H1 (cell line): ENCODE results near the gene ZNF683. TPM values are rescaled to one million over a fixed set of nuclear protein-coding genes. Genes with fewer than 3 reads are reported as not detected.
A peak's percentile ranks its signal among the peaks of the same experiment; 100 is the strongest.
"Not testable (repeated sequence)": the region's sequence is repeated elsewhere in the genome, so short reads cannot be mapped to it uniquely, and the experiment has no call there.

Source experiments
- CTCF ChIA-PET: fragments of 300-600 bp; sonication (Branson Sonifier 250); formaldehyde crosslinking; loops from one replicate; lab custom pipeline; 2021; ENCODE audit not compliant: partially characterized antibody; lab: Charles Lee
- POLR2A ChIA-PET: fragments of 300-600 bp; sonication (Branson Sonifier 250); formaldehyde crosslinking; loops from one replicate; lab custom pipeline; 2021; ENCODE audit warnings: inconsistent platforms; ENCODE audit not compliant: partially characterized antibody; lab: Charles Lee
- DNase-seq, 2 experiments: peaks; one replicate each; pipeline versions ENCODE4 v3.0.0 to v3.0.0-alpha.2; 2010 to 2022; ENCODE audit warnings: low spot score in 2 of 2, low read depth in 1 of 2, mixed read lengths in 1 of 2
- FAIRE-seq: peaks from 2 replicates; lab custom pipeline; 2011; peaks lifted over from hg19 to GRCh38; lab: Jason Lieb, UNC
- H2AFZ ChIP-seq: 2 replicates; pipeline ENCODE4 v1.8.1; 2012; ENCODE audit warnings: low read length, inconsistent platforms
- H2AK5ac ChIP-seq: 2 replicates; pipeline ENCODE4 v1.6.1; 2013; ENCODE audit warnings: low read depth, low read length
- H2BK120ac ChIP-seq: replicated peaks from 2 replicates; pipeline ENCODE3; 2013; ENCODE audit warnings: low read depth, low read length, inconsistent platforms
- H2BK12ac ChIP-seq: 2 replicates; pipeline ENCODE4 v1.6.1; 2013; ENCODE audit warnings: low read depth, low read length
- H2BK15ac ChIP-seq: 2 replicates; pipeline ENCODE4 v1.6.1; 2013; ENCODE audit warnings: low read length
- H2BK20ac ChIP-seq: 2 replicates; pipeline ENCODE4 v1.6.1; 2013; ENCODE audit warnings: low read length
- H2BK5ac ChIP-seq: 2 replicates; pipeline ENCODE4 v1.6.1; 2013; ENCODE audit warnings: low read depth, low read length
- H3K14ac ChIP-seq: 2 replicates; pipeline ENCODE4 v1.6.1; 2013; ENCODE audit warnings: inconsistent platforms; ENCODE audit not compliant: insufficient read length
- H3K18ac ChIP-seq: 2 replicates; pipeline ENCODE4 v1.6.1; 2013; ENCODE audit warnings: low read length; ENCODE audit errors: extremely low read depth
- H3K23ac ChIP-seq: 2 replicates; pipeline ENCODE4 v1.6.1; 2013; ENCODE audit warnings: inconsistent platforms; ENCODE audit not compliant: insufficient read length
- H3K23me2 ChIP-seq: 2 replicates; pipeline ENCODE4 v1.6.1; 2013; ENCODE audit warnings: low read depth, low read length
- H3K27ac ChIP-seq: 2 replicates; pipeline ENCODE4 v1.6.1; 2011; ENCODE audit warnings: low read depth, low read length, inconsistent platforms
- H3K27me3 ChIP-seq, 4 experiments: replicated peaks in 1 of 4; 1 replicate in 1 of 4; 2 replicates in 3 of 4; pipeline versions ENCODE4 v1.6.1 to v1.8.1; 2011 to 2013; ENCODE audit warnings: low read length in 3 of 4, mild to moderate bottlenecking in 3 of 4, inconsistent platforms in 2 of 4, mixed read lengths in 2 of 4, moderate library complexity in 1 of 4; ENCODE audit not compliant: control insufficient read depth in 3 of 4, insufficient read depth in 3 of 4; ENCODE audit errors: extremely low read depth in 1 of 4
- H3K36me3 ChIP-seq, 4 experiments: 2 replicates each; pipeline versions ENCODE4 v1.6.1 to v1.8.1; 2011 to 2013; ENCODE audit warnings: mild to moderate bottlenecking in 4 of 4, low read length in 3 of 4, moderate library complexity in 2 of 4, control low read depth in 1 of 4, inconsistent platforms in 1 of 4; ENCODE audit not compliant: insufficient read depth in 4 of 4, control insufficient read depth in 2 of 4
- H3K4ac ChIP-seq: replicated peaks from 2 replicates; pipeline ENCODE3; 2013; ENCODE audit warnings: low read length, low read depth, mixed read lengths, inconsistent platforms; ENCODE audit not compliant: insufficient read length
- H3K4me1 ChIP-seq, 4 experiments: replicated peaks in 1 of 4; 1 replicate in 1 of 4; 2 replicates in 3 of 4; pipeline versions ENCODE4 v1.6.1 to v1.8.1; 2011 to 2013; ENCODE audit warnings: low read length in 3 of 4, inconsistent platforms in 2 of 4, mixed read lengths in 1 of 4; ENCODE audit not compliant: insufficient read depth in 4 of 4, control insufficient read depth in 3 of 4
- H3K4me2 ChIP-seq, 2 experiments: 2 replicates each; pipeline versions ENCODE4 v1.6.1 to v1.8.1; 2011 to 2013; ENCODE audit warnings: low read depth in 2 of 2, low read length in 2 of 2, control low read depth in 1 of 2, inconsistent platforms in 1 of 2, mild to moderate bottlenecking in 1 of 2; ENCODE audit not compliant: insufficient read depth in 1 of 2
- H3K4me3 ChIP-seq, 4 experiments: fragments of 200-600, 300-600 bp in 1 of 4; sonication (generic), shearing (Covaris generic), sonication (Bioruptor Twin) in 1 of 4; 2 replicates each; pipeline versions ENCODE4 v1.5.1 to v1.8.1; 2011 to 2016; ENCODE audit warnings: low read length in 4 of 4, low read depth in 3 of 4, control low read depth in 2 of 4, inconsistent platforms in 2 of 4, mild to moderate bottlenecking in 2 of 4, mixed read lengths in 1 of 4, moderate library complexity in 1 of 4; ENCODE audit not compliant: insufficient read depth in 2 of 4; ENCODE audit errors: extremely low read depth in 1 of 4
- H3K56ac ChIP-seq: replicated peaks from 2 replicates; pipeline ENCODE3; 2013; ENCODE audit warnings: low read depth, mild to moderate bottlenecking, mixed read lengths, low read length, inconsistent platforms; ENCODE audit not compliant: insufficient read length
- H3K79me1 ChIP-seq: 2 replicates; pipeline ENCODE4 v1.6.1; 2013; ENCODE audit warnings: low read depth, low read length, control low read depth
- H3K79me2 ChIP-seq, 2 experiments: 2 replicates each; pipeline versions ENCODE4 v1.6.1 to v1.8.1; 2012 to 2013; ENCODE audit warnings: low read length in 2 of 2, mild to moderate bottlenecking in 2 of 2, inconsistent platforms in 1 of 2; ENCODE audit not compliant: insufficient read depth in 2 of 2, control insufficient read depth in 1 of 2
- H3K9ac ChIP-seq, 4 experiments: replicated peaks in 1 of 4; 1 replicate in 1 of 4; 2 replicates in 3 of 4; pipeline versions ENCODE4 v1.6.1 to v1.8.1; 2011 to 2013; ENCODE audit warnings: low read depth in 3 of 4, low read length in 3 of 4, control low read depth in 2 of 4, mild to moderate bottlenecking in 2 of 4, moderate library complexity in 2 of 4, inconsistent platforms in 1 of 4; ENCODE audit errors: extremely low read depth in 1 of 4
- H3K9me3 ChIP-seq, 2 experiments: 2 replicates each; pipeline versions ENCODE4 v1.6.1 to v1.8.1; 2012 to 2013; ENCODE audit warnings: mild to moderate bottlenecking in 2 of 2, moderate library complexity in 2 of 2, control low read depth in 1 of 2, inconsistent platforms in 1 of 2, low read depth in 1 of 2, low read length in 1 of 2, mixed read lengths in 1 of 2; ENCODE audit not compliant: insufficient read depth in 2 of 2
- H4K20me1 ChIP-seq, 2 experiments: replicated peaks in 1 of 2; 2 replicates each; pipeline versions ENCODE3 to v1.8.1; 2011 to 2013; ENCODE audit warnings: inconsistent platforms in 2 of 2, low read length in 2 of 2, mild to moderate bottlenecking in 1 of 2; ENCODE audit not compliant: insufficient read depth in 2 of 2, control insufficient read depth in 1 of 2
- H4K5ac ChIP-seq: 2 replicates; pipeline ENCODE4 v1.6.1; 2013; ENCODE audit warnings: low read length, low read depth, mixed read lengths, inconsistent platforms; ENCODE audit not compliant: insufficient read length
- H4K8ac ChIP-seq: 2 replicates; pipeline ENCODE4 v1.8.0; 2013; ENCODE audit warnings: mild to moderate bottlenecking, moderate library complexity, low read length, inconsistent platforms; ENCODE audit not compliant: insufficient read depth; ENCODE audit errors: extremely low read depth
- H4K91ac ChIP-seq: replicated peaks from 2 replicates; pipeline ENCODE3; 2013; ENCODE audit warnings: low read length, mixed read lengths, inconsistent platforms; ENCODE audit not compliant: insufficient read length
- CREB1 ChIP-seq: IDR thresholded peaks from 2 replicates; pipeline ENCODE4 v1.6.1; 2012; ENCODE audit warnings: inconsistent platforms
- WGBS, 2 experiments: shearing (Covaris generic) in 1 of 2; methylation state at CpG; one replicate each; pipeline versions ENCODE4 v1.1.6 to v1.1.7; 2013 to 2015; ENCODE audit warnings: low lambda C conversion rate in 2 of 2, mixed read lengths in 2 of 2, inconsistent platforms in 1 of 2, low coverage in 1 of 2, missing lambda C conversion rate in 1 of 2; ENCODE audit not compliant: insufficient replicate concordance in 2 of 2, insufficient coverage in 1 of 2, insufficient read length in 1 of 2; ENCODE audit errors: extremely low coverage in 1 of 2, missing lambda C conversion rate in 1 of 2; 5-methylcytosine and 5-hydroxymethylcytosine counted together
- long read RNA-seq, 2 experiments: library from RNA in 1 of 2; library from capped mRNA in 1 of 2; stranded (forward); transcript quantifications; one replicate each; pipeline ENCODE4 v2.0.0, GENCODE V29; 2021; ENCODE audit warnings: inconsistent platforms in 1 of 2
- polyA minus RNA-seq, 3 experiments: library from RNA; depleted of rRNA, polyadenylated mRNA; stranded (reverse); fragments of >200 nt; gene quantifications; 1 replicate in 2 of 3; 2 replicates in 1 of 3; pipeline ENCODE4 v1.2.3, GENCODE V29; 2011
- polyA plus RNA-seq, 7 experiments: library from polyadenylated mRNA; depleted of rRNA in 3 of 7; stranded (reverse) in 5 of 7; unstranded in 2 of 7; fragments of >200 nt in 5 of 7; fragments of 200-250 nt in 2 of 7; gene quantifications; 1 replicate in 5 of 7; 2 replicates in 1 of 7; 4 replicates in 1 of 7; pipeline versions ENCODE4 v1.2.1 to v1.2.3, GENCODE V29; 2011 to 2013; ENCODE audit warnings: missing spikeins in 2 of 7, mixed read lengths in 2 of 7
- total RNA-seq: library from RNA; stranded (reverse); fragmentation: NEBNext Ultra II Directional; extraction: Animal tissue kit (Norgen Biotek cat#: 25700); gene quantifications from 2 replicates; pipeline ENCODE4 v1.2.1, GENCODE V29; 2021

ZNF683 gene
- total RNA-seq (not detected in 2 replicates), polyA plus RNA-seq (2011; rRNA removed) (not detected in 2 replicates), polyA minus RNA-seq (2011; rRNA and poly(A)+ RNA removed) (not detected in 2 replicates)
- not detected for polyA plus RNA-seq (2011; cell fraction: cytosol; rRNA removed)
- not detected for polyA plus RNA-seq (2011; cell fraction: nucleus; rRNA removed)
- polyA plus RNA-seq (2012, experiment 1 of 2), result not detected in 4 replicates
- polyA plus RNA-seq (2012, experiment 2 of 2), result not detected
- polyA plus RNA-seq (2013, experiment 1 of 2), result not detected
- polyA plus RNA-seq (2013, experiment 2 of 2), result not detected
- polyA minus RNA-seq (2011; cell fraction: cytosol; rRNA and poly(A)+ RNA removed), result not detected
- polyA minus RNA-seq (2011; cell fraction: nucleus; rRNA and poly(A)+ RNA removed), result not detected
- long read RNA-seq, experiment 1, result 0 reads
- long read RNA-seq, experiment 2, result 0 reads

- not testable (repeated sequence) for H2BK20ac ChIP-seq, H3K79me1 ChIP-seq, H3K14ac ChIP-seq, H3K36me3 ChIP-seq, H4K20me1 ChIP-seq, H3K27me3 ChIP-seq, H3K18ac ChIP-seq, H3K56ac ChIP-seq, H4K8ac ChIP-seq, H2AFZ ChIP-seq, H4K5ac ChIP-seq, H3K9me3 ChIP-seq, H2BK12ac ChIP-seq, H2BK15ac ChIP-seq, H3K79me2 ChIP-seq, H3K4me2 ChIP-seq, H2BK5ac ChIP-seq, H2AK5ac ChIP-seq, H4K91ac ChIP-seq, H3K27ac ChIP-seq, H3K4me1 ChIP-seq, H3K4ac ChIP-seq, H3K9ac ChIP-seq, DNase-seq, FAIRE-seq, H3K4me3 ChIP-seq, H2BK120ac ChIP-seq, H3K23ac ChIP-seq, H3K23me2 ChIP-seq
- CTCF ChIA-PET, result interaction anchor here (1.2 to 7.9 kb wide), 5 partner anchors 9 to 98 kb away, joined by 3 to 79 read pairs (median 13); no protein-coding TSS in a partner anchor
- 86% methylated on average over 3 of the region's 3 CpGs; no CpG with 5 or more reads in 1 of the 2 experiments for WGBS, 2 experiments
- TF ChIP-seq CREB1, result peak; percentile 48; the same call in 1 of the 2 replicates
- POLR2A ChIA-PET, result interaction anchor here (1.3 to 1.6 kb wide), 2 partner anchors 8 to 36 kb away, joined by 4 to 5 read pairs; no protein-coding TSS in a partner anchor
Measured at GRCh38 chr1:26372611-26373010, at the start of gene ZNF683. Gene ZNF683 (minus strand): TSS chr1:26372750. CDS start chr1:26368571, 4,179 bp downstream.
